GM19328 (cell line): ENCODE measurements around the gene PPFIBP1.

Experiments
- ATAC-seq: cut with Tn5 transposase; IDR thresholded peaks from one replicate; pipeline ENCODE4 v1.9.1; 2021; ENCODE audit warnings: mild to moderate bottlenecking, moderate library complexity; ENCODE audit not compliant: unreplicated experiment

PPFIBP1 gene

GRCh38 chr12:27511723-27512045 lies 12.3 kb upstream of the PPFIBP1 start:
- ATAC-seq = no peak

GRCh38 chr12:27513155-27513824 lies 10.7 kb upstream of the PPFIBP1 start:
- ATAC-seq = no peak

- no peak for ATAC-seq
These were observed 8.3 kb upstream of the PPFIBP1 start for GRCh38 chr12:27515671-27516070.

GRCh38 chr12:27516625-27517024 lies 7.4 kb upstream of the PPFIBP1 start:
- ATAC-seq = no peak

- ATAC-seq = no peak
These were observed 6.5 kb upstream of the PPFIBP1 start for GRCh38 chr12:27517546-27517945.

- no peak for ATAC-seq
These were observed 5.9 kb upstream of the PPFIBP1 start for GRCh38 chr12:27517961-27518665.

GRCh38 chr12:27521066-27521465 lies 2.9 kb upstream of the PPFIBP1 start:
- no peak for ATAC-seq

GRCh38 chr12:27521981-27522380 lies 2.0 kb upstream of the PPFIBP1 start:
- no peak for ATAC-seq

- peak; percentile 4 for ATAC-seq
These were observed 733 bp upstream of the PPFIBP1 start for GRCh38 chr12:27523305-27523641.

- no peak for ATAC-seq
These were observed 459 bp downstream of the PPFIBP1 start for GRCh38 chr12:27524494-27524835.

- ATAC-seq = no peak
These were observed 1.1 kb downstream of the PPFIBP1 start for GRCh38 chr12:27524839-27525753.

- ATAC-seq = no peak
These were observed 3.5 kb downstream of the PPFIBP1 start for GRCh38 chr12:27527512-27527911.

GRCh38 chr12:27528788-27529187 lies 4.8 kb downstream of the PPFIBP1 start:
- no peak for ATAC-seq

- ATAC-seq = no peak
These were observed 6.3 kb downstream of the PPFIBP1 start for GRCh38 chr12:27530157-27530922.

GRCh38 chr12:27531896-27532295 lies 7.9 kb downstream of the PPFIBP1 start:
- ATAC-seq = no peak

GRCh38 chr12:27534060-27534764 lies 10.2 kb downstream of the PPFIBP1 start:
- ATAC-seq = peak; percentile 51

- peak; percentile 4 for ATAC-seq
These were observed 10.8 kb downstream of the PPFIBP1 start for GRCh38 chr12:27534765-27535161.

GRCh38 chr12:27535318-27535717 lies 11.3 kb downstream of the PPFIBP1 start:
- ATAC-seq = no peak

GRCh38 chr12:27537855-27538675 lies 14.1 kb downstream of the PPFIBP1 start:
- no peak for ATAC-seq

- ATAC-seq = no peak
These were observed 15.2 kb downstream of the PPFIBP1 start for GRCh38 chr12:27539191-27539631.
